Dedifferentiated amniotic fluid mesenchymal stem cell (primary cell): ENCODE data around the gene NUDT16L1.
A peak's percentile ranks its signal among the peaks of the same experiment; 100 is the strongest.
"Not testable (repeated sequence)": the region's sequence is repeated elsewhere in the genome, so short reads cannot be mapped to it uniquely, and the experiment has no call there.

Experiments
- DNase-seq: peaks from one replicate; pipeline ENCODE4 v3.0.0-alpha.2; 2016; ENCODE audit errors: extremely low spot score

Gene NUDT16L1

DNA sequence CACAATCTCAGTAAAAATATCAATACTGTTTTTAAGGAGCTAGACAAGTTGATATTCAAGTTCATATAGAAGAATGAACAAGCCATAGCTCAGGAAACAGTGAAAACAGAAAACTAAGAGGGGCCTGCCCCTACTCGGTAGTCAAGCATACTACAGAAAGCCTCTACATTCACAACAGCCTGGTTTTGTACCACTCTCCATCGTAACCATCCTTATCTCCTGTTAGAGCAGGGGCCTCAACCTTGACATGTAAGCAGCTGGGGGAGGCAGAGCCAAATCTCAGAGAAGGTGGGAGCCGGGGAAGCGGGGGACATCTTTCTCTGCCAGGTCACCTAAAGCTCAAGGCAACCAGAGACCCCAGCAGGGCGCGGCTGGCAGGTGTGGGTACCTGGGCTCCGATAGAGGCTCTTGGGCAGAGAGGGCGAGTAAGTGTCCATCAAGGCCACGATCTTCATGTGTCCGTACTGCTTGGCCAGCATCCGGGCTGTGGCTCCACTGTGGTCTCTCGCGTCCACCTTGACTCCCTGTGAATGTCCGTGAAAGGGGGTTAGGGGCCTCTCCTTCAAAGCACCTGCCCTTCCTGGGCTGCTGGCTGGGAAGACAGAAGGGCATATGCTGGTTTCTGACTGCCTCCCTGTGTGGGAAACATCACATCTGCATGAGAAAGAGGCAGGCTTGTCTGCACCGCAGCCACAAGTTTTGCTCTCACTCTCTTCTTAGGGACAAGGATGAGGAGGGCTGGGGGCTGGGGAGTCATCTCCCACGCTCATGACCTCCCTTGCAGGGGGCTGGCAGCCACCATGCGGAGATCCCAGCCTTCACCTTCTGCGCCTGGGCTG is 20.5 kb downstream of the NUDT16L1 start:
- DNase-seq = no peak

DNA sequence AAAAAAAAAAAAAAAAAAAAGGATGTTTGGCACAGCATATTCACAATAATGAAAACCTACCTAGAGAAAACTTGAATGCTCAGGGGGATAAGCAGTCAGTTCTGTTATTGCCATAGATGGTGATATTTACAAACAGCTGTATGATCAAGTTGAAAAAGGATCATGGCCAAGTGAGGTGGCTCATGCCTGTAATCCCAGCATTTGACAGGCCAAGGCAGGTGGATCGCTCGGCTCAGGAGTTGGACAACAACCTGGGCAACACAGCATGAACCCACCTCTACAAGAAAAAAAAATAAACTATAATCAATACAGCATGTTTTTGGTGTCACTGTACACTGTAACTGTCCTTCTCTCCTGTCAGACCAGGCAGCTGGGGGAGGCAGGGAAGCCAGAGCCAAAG is 21.6 kb downstream of the NUDT16L1 start:
- DNase-seq = no peak

DNA sequence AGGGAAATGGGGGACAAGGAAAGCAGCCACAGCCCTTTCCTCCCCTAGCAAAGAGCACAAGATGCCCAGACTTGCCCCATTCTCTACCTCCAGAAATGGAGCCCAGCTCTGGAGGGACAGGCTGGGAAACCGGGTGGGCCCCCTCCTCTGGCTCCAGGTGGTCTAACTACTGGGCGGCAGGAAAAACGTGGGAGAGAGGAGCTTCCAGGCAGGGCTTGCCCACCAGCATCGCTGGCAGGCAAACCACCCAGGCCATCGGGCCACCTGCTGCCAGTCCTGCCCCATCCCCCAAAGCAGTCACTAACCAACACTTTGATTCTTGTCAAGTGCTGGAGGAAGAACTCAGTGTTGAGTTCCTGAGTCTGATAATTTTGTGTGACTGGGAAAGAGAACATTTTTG is 25.1 kb downstream of the NUDT16L1 start:
- DNase-seq = no peak

DNA sequence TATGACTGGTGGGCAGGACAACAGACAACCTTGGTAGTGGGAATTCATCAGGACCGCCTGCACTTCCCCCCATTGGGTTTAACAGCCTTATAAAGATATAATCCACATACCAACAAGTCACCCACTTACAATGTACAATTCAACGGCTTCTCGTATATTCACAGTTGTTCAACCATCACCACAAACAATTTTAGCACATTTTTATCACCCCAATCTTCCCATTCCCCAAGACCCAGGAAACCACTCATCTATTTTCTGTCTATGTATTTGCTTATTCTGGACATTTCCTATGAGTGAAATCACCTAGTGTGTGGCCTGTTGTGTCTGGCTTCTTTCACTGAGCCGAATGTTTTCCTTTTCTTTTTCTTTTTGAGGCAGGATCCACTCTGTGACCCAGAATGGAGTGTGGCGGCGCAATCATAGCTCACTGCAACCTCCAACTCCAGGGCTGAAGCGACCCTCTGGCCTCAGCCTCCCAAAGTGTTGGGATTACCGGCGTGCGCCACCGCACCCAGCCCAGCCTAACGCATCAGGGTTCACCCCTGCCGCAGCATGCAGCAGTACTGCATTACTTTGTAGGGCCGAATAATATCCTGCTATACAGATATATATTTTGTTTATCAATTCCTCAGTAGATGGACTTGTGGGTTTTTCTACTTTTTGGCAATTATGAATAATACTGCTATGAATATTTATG is 29.9 kb downstream of the NUDT16L1 start:
- DNase-seq = no peak

DNA sequence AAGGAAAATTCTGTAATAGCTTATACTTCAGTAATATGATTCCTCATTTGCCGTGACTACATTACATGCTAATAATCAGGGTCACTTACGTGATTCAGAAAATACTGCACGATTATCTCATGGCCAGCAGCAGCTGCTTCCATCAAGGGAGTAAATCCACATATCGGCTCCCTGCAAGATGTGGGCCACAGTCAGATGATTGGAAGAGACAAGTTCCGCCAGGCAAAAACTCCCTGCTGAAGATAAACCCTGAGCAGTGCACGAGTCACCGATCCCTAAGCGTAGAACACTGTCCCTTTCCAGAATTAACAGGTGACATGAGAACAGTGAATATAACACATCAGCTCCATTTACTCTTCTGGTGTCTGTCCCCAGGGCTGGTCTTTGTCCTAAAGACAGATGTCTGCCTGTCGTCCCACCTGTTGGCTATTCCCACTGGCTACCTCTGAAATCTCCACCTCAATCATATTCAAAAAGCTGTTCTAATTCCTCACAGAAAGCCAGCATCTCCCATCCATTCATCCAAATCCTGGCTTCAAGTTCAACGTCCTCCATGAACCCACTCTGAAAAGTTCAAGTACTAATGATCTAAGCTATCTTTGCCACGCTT is 31.4 kb downstream of the NUDT16L1 start:
- no peak for DNase-seq

DNA sequence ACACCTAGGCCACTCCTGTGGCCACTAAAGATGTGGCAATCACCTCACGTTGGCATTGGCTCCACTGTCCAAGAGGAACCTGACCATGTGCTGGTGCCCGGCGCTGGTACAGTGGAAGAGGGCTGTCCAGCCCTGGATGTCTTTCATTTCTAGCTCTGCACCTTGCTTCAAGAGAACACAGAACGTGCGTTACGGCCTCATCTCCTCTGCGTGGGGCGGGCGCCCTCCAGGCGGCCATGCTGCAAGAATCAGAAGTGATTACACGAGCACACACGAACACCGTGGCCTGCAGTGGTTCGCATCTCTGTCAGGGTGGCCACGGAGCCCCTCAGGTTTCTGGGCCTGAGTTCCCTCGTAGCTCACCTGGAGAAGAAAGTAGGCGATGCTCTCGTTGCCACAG is 33.3 kb downstream of the NUDT16L1 start:
- no peak for DNase-seq

DNA sequence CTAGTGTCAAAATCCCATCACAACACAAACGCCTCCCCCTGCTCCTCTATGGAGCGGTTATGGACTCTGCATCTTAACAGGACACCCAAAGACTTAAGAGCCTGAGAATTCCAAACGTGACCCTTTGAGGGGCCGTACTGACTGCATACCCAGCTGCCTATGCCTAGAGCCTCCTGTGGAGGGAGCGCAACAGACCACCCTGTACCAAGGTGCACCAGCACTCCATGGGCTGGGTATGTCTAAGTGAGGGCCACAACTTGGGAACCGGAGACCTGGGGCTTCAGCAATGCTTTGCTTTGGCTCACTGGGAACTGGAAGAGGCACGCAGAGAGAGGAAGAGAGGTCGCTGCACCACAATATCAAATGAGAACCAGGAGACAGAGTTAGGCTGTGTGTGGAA is 35.3 kb downstream of the NUDT16L1 start:
- DNase-seq = no peak

DNA sequence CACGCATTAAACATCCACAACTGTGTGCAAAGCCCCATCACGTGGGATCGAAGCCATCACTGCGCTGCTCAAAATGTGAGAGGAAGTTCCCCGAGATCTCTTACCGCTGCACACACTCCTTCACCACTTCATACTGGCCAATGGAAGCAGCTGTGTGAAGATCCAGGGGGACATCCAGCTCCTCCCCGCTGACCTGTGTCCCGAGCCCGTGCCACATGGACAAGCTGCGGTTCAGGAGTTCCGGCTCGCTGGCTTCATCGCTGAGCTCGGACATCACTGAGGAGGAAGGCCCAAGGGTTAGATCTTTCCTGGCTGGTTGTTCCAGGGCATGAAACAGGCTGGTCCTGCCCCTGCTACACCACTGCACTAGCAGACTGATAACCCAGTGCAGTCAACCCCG is 36.5 kb downstream of the NUDT16L1 start:
- DNase-seq = no peak

DNA sequence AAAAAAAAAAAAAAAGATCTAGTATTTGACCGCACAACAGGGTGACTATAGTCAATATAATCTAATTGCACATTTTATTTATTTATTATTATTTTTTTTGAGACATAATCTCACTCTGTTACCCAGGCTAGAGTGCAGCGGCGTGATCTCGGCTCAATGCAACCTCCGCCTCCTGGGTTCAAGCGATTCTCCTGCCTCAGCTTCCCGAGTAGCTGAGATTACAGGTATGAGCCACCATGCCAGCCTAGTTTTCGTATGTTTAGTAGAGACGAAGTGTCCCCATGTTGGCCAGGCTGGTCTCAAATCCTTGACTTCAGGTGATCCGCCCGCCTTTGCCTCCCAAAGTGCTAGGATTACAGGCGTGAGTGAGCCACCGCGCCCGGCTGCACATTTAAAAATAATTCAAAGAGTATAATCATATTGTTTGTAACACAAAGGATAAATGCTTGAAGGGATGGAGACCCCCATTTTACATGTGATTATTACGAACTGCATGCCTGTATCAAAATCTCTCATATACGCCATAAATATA is 39.9 kb downstream of the NUDT16L1 start:
- DNase-seq = no peak

DNA sequence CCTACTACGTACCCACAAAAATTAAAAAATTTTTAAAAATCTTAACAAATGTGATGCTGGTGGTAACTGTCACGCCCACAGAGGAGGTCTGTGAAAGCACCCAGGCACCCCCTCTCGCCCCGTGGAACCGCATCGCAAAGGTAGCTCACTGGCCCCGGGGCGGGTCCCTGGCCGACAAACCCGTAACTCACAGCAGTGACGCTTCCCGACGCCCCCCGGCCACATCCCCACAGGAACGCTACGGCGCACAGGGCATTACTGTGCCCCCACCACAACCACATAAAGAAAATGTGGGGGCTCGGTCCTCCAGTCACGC is 40.3 kb downstream of the NUDT16L1 start:
- no peak for DNase-seq

DNA sequence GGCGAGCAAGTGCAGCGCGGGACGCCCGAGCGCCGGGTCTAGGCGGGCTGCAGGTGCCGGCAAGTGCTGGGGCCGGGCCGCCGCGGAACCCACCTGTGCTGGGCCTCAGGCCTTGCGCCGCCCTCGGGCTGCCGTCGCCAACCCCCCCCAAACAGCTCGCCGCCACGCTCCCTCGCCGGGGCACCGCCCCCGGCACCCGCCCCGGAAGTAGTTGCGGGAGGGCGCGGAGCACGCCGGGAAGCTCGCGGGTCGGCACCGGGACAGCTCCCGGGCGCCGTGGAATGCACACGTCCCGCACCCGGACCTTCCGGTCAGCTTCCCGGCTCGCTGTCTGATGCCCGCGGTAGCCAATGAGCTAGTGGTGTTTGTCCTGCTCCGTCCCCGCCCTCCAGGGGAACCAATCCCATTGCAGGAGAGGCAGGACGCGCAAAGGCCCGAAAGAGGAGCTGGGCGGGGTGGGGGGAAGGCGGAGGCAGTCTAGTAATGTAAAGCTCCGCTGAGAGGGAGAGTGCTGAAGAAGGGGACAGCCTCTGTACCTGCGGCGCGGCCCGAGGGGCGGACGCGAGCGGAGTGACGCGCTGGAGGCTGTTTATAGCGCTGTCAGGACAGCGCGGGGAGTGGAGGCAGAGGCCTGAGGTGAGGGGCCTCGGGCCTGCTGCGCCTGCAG is 40.8 kb downstream of the NUDT16L1 start, which contains the start of the genes ANKS3 and DNAAF8:
Gene ANKS3, minus strand, starts transcription at position 209 of the 667 bp plus-strand sequence. CDS start 4,122 bp downstream, outside the sequence.
Gene DNAAF8, plus strand, starts transcription at position 475 of the 667 bp plus-strand sequence. CDS start 1,978 bp downstream, outside the sequence.
- peak; percentile 98 for DNase-seq

DNA sequence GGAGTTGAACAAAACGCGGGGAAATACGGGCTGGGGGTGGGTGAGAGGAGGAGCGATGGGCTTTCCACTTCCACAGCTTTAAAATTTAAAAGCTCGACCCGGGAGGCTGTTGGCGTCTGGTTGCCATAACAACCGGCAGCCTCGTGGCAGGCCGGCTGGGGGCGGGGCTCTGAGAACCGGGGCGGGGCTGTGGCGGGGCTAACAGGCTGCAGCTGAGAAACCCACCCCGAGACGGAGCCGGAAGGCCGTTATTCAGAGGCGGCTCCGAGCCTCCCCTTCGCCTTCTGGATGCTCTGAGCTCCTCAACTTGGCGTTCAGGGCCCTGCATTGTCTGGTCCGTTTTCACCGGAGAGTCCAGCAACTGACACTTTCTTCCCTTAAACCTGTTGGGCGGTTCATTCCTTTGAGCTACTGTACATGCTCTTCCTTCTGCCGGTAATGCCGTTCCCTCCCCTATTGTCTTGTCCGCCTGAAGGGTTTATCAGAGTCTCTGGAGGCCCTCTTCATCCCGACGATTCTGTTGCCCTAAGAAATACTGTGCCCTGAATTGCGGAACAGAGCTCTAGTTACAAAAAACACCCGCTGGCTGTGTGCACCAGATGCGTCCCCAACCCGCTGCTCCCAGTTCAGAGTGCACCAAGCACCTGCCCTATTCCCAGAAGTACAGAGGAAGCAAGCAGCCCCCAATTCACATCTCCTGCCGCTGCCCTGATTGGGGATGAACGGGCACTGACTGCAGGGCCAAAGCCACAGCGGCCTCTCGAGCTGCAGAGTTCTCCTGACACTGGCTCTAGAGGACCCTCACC is 41.6 kb downstream of the NUDT16L1 start:
- DNase-seq = peak; percentile 62

DNA sequence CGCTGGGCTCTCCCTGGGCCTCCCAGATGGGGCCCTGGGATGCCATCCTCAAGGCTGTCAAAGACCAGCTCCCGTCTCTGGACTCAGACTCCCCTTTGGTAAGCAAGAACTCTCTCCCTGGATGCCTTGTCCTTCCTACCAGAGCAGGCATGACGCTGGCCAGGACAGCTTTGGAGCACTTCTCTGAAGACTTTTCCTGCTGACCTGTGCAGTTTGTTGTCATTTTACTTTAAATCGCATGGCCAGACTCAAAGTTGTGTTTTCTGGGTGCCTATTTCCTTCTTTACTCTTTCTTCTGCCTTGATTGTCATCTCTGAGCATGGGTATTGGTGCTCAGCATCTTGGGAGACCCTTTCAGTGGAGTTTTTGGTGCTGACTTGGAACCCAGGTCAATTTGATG is 43.2 kb downstream of the NUDT16L1 start:
- no peak for DNase-seq

DNA sequence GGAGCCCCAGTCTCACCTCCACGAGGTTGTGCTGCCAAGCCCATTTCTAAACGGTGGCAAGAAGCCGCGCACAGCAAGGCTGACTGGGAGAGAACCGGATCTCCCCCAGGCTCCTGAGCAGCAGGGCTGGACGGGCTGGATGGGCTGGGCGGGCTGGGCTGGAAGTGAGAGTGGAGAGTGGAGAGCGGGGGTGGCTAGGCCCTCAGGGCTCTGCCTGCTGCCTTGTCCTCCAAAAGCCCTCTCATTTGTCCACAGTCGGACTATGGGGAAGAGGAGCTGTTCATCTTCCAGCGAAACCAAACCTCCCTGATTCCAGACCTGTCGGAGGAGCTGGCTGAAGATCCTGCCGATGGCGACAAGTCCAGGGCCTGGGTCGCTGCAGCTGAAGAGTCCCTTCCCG is 44.2 kb downstream of the NUDT16L1 start:
- DNase-seq = no peak

DNA sequence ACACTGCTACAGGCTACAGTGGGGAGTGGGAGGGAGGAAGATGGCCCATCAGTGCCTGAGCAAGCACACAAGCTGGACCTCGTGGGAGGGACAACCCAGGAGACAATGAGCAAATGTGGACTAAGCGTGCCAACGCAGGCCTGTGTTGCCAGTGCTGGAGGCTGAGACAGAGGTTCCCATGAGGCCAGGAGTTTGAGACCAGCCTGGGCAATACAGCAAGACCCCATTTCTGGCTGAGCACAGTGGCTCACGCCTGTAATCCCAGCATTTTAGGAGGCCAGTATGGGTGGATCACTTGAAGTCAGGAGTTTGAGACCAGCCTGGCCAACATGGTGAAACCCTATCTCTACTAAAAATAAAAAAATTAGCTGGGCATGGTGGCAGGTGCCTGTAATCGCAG is 45.0 kb downstream of the NUDT16L1 start:
- DNase-seq = not testable (repeated sequence)

DNA sequence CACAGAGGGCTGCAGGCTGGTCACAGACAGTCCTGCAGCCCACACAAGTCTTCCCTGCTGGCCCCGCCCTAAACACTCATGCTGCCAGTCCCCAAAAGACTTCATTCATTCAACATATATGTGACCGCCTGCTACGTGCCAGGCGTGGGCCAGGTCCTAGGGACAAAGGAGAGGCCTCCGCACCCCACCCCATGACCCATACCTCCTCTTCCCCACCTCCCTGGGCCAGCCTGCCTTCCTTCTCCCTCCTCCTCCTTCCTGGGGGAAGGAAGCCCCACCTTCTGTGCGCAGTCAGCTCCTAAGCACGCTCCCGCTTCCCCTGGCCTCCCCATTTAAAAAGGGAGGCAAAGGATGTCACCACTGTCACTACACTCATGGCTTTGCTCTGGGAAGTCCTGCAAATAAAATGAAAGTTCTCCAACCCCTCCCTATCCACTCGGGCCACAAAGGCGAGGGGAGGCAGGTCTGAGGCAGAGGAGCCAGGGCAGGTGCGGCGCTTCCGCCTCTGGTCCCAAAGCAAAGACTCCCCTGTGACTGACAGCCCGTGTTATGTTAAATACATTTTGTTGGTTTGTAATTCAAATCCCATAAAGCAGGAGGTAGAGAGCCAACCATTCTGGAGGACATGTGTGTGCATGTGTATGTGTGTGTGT is 50.0 kb downstream of the NUDT16L1 start:
- DNase-seq = no peak

DNA sequence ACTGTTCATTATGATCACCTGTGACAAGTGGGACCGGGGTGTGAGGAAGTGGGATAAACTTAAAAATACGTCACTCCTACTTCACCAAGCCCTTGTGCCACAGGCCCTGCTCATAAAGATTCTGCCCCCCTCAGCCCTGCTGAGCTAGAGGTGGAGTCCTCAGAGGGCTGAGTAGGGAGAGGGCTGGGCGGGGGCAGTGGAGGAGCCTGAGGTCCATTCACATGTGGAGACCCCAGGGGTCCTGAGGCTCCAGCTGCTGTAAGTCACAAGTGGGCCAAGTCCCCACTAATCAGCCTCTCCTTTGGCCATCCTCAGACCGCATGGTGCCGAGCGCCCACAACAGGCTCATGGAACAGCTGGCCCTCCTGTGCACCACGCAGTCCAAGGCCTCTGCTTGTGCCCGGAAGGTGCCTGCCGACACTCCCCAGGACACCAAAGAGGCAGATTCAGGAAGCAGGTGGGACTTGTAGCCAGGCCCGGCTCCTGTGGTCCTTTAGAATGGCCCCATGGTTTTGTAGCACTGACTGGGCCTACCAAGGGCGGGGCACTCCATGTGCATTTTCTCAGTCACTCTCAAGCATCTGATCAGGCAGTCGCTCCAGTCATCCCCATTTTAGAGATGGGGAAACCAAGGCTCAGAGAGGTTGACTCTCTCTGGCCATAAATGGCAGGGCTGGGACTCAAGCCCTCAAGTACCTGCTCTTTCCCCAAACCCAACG is 51.4 kb downstream of the NUDT16L1 start:
- DNase-seq = no peak

DNA sequence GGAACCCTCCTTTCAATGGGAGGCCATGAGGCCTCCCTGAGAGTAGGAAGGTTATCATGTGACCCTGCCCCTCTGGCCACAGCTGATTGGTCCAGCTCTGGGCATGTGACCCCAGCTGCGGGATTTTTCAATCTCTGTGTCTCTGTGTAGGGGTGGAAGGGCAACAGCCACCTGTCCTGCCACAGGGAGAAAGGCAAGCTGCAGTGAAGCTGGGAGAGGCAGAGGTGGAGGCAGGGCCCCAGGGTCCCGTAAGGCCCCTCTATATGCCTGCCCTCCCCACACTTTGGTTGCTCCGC is 51.9 kb downstream of the NUDT16L1 start:
- no peak for DNase-seq
